Dedifferentiated amniotic fluid mesenchymal stem cell (primary cell): ENCODE measurements around the gene CRYBA2.

Experiments
- DNase-seq: peaks from one replicate; pipeline ENCODE4 v3.0.0-alpha.2; 2016; ENCODE audit errors: extremely low spot score

CRYBA2 gene

DNA sequence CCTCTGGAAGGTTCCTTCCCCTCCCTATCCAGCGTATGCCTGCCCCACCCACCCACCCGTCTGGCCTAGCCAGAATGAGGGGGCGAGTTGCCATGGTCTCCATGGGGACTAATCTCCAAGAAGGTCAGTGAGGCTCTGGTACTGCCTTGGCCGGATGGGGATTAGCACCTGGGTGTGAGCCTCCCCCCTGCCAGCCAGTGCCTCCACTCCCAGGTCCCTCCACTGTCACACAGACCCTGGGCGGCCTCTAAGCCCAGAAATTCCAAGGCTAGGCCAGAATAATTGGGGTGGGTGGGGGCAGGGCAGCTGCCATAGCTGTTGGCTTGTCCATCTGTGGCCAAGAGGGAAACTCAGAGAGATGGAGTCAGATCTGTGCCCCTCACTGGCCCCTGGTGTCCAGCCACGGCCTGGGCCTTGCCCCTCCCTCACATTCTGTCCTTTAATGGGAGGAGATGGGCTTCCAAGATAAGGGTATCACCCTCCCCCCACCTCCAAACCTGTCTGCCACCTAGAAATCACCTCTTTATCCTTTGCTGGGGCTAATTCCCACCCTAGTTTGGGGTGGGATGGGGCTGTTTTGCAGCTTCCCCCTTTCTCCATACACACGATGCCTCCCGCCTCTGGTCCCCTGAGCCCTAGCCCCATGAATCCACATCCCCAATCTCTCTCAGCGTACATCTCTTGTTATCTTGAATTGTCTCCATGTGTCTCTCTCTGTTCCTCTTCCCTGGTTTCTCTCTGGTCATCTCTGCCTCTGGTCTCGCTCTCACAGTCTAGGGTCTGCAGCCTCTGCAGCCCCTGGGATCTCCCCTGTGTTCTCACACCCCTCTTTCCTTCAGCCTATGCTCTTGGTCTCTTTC lies 6.0 kb upstream of the CRYBA2 start:
- DNase-seq, result no peak

DNA sequence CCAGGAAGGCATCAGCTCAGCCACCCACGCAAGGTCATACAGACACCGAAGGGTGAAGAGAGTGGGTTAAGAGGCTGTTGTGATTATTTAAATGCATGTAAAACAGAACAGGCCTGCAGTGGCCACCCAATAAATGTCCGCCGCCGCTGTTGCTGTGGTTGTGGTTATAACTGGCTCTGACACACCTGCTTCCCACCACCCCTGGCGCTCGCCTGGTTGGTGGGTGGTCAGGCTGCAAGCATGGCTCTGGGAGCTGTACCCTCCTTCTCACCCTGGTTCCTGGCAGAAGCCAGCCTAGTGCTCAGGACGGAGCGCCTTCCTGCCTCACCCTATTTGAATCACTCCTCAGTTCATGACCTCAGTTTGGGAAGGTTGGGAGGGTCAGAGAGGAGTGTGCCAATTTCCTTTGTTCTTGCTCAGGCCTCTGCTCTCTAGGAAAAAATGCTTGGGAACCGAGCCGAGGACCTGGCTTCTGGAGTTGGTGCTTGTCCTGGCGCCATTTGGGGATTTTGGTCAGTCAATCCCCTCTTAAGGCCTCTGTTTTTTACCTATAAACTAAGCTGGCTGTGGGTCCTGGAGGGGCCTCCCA lies 5.3 kb upstream of the CRYBA2 start:
- DNase-seq, result no peak

DNA sequence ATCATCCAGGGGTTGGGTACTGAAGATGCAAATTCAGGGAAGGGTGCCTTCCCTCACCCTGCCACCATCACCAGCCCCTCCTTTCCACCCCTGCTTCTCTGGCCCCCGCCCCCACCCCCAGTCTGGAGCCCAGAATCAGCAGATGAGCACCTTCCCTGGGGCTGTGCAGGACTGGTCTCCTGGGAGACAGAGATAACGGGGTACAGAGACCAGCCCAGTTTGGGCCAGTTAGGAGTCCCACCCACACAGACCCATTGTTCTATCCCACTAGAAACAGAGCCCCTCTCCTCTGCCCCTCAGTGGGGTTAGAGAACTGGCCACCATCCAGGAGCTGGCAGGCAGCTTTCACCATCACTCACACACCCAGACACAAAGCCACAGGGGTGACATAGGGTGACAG lies 4.5 kb upstream of the CRYBA2 start:
- no peak for DNase-seq

DNA sequence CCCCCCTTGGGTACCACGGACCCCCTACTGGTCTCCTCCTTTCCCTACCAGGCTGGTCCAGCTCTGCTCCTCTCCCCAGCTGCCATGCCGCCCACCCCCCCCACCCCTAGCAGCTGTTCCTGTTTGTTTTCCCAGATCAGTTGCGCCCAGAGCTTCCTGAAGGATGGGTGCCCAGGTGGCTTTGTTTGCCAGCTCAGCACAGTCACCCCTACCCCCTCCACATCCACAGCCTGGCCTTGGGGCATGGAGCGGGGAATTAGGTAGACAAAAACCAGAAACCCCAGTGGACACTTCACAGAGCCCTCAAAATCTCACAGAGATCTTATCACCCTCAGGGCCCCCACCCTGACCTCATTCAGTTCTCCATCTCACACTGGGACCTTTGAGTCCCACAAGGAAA lies 3.7 kb upstream of the CRYBA2 start:
- DNase-seq, result no peak

DNA sequence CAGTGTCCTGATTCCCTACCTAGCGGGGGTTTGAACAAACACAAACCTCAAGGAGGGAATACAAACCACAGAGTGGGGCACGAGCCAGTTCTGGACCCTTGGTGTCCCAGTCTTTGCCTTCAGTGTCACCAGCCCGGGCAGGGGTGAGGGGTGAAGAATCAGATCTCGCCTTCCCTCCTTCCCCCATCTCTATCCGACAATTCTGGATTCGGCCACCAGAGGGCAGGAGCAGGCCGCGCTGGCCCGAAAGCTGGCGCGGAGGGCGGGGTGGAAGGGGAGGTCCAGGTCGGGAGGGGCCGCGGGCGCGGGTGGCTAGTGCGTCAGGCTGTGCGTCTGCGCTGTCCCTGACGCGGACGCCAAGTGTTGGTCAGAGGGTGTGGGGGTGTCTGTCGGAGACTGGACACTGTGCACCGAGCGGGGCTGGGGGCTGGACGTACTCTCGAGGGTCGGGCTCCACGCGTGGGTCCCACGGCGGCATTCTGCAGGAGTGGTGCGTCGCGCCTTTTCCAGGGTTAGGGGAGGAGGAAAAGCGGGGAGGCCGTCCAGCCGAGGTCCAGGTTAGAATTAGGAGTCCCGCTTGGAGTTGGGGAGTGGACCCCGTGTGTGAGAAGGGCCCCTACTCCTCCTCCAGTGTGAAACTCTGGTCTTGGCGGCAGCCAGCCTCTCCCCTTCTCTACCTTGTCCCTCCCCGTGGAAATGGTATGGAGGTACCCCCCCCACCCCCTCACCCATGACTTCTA lies 2.9 kb upstream of the CRYBA2 start:
- DNase-seq, result peak; percentile 62

DNA sequence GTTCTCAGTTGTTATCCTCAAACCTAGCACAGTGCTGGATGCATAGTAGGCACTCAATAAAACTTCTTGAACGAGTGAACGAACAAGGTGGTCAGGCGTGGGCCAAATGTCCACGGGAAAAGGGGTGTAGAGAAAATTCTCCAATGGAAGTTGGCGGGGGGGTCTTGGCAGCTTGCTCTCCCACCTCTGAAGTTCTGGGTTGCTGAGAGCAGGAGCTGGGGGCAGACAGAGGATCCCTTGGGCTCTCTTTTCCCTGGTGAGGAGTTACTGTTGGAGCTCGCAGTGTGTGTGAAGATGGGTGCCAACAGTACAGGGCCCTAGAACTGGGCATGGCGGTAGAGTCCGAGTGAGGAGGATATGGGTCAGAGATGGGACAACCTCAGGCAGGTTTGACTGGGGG lies 2.3 kb upstream of the CRYBA2 start:
- DNase-seq, result no peak

DNA sequence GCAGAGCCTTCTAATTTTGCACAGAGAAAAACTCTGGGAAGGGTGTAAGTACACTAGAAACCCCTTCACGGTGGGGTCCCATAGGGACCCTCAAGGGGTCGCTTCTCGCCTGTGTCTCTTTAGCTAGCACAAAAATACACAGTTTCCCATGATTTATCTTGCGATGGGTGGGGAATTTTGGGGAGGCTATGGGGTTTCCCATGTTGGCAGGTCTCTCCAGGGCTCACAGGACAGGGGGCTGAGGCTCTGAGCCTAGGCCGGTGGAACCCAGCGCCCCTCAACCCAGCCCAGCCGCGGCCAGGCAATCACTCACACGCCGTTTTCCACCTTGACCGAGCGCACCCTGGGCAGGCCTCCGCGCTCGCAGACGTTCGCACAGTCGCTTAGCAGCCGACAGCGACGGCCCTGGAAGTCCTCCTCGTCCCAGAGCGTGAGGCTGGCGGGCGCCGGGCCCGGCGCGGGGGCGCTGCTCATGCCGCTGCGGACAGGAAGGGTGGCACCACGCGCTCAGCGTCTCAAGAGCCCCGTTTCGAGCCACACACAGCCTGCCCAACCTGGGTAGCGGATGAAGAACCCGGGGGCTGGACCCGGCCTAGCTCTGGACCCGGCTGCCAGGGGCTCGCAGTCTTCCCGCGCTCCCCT lies 398 bp downstream of the CRYBA2 start:
- no peak for DNase-seq

DNA sequence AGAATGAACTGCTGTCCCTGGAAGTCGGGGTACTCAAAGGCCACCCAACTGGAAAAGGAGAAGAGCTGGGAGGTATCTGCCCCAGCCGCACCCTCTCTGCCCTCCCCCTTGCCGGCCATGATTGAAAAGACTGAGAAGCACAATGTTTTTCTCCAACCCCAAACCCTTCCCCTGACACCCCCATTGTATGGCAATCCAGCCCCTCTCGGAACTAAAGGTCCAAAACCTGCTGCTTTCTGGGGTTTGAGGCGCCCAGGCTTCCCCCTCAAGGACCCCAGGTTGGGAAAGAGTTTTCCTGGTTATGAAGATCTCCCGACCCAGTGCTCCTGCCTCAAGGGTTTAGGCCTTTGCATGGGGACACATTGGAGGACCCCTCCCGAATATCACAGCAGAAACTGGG lies 1.0 kb downstream of the CRYBA2 start:
- DNase-seq, result no peak

DNA sequence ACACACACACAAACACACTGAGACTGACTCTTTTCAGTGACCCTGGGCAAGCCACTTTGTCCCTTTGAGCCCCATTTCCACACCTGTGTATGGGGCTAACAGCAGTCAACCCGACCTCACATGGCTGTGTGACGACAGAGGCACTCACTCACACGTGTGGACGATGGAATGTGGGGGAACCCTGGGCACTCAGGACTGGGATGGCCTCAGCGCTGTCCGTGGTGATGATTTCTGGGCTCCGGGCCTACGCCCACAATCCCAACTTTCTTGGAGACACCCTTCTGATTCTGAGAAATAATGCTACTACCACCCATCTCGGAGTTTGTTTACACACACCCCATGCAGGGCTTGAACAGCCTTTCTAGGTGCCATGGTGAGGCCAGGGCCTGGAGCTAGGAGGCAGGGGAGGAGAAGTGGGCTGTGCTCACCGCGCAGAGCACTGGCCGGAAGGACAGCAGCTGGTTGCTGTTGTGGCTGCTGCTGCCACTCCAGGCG lies 1.5 kb downstream of the CRYBA2 start:
- DNase-seq, result no peak

DNA sequence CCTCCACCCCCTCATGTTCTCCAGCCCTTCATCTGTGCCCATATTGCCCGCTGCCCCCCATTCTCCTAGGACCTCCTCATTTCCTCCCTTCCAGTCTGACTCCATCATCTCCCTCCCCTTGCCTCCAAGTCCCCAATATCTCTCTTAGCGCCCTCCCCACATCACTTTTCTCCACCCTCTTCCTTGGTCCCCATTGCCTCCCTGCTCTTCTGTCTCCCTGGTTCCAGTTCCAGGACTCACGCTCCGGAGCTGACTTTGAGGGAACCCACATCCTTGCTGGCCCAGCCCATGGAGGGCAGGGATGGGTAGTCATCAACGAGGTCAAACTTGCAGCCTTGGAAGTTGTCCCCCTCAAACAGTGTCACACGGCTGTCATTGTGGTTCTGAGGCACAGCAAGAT lies 2.6 kb downstream of the CRYBA2 start:
- DNase-seq, result no peak

DNA sequence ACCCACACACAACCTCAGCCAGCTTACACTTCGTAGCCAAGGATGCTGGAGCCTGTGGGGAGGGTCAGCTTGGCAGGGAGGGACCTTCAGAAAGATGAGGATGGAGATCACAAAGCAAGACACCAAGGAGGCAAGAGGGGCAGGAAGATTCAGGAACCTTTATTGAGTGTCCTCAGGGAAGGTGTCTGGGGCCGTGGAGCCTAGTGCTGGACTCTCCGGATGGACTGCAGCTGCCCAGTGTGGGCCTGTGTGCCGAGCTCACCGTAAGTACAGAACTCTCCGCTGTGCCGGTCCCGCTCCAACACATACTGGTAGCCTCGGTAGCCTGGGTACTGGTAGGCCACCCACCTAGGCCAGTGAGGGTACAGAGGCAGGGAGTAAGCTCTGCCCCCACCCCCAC lies 3.2 kb downstream of the CRYBA2 start:
- no peak for DNase-seq

DNA sequence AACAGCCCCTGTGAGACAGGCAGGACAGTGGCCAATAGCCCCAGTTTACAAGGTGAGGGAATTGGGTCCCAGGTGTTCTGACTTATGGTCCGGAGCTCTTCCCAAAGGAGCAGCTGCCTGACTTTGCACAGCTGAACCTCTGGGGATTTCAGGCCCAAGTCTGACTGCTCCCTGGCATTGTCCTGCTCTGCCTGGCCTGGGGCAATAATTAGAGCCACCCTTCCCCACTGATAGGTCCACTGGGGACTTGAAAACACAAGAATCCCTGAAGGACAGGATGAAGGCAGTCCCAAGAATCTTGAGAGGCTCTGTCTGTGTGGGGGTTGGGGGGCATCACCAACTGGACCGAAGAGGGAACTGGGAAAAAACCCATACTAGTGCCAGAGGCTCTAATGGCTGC lies 4.6 kb downstream of the CRYBA2 start:
- DNase-seq, result no peak

DNA sequence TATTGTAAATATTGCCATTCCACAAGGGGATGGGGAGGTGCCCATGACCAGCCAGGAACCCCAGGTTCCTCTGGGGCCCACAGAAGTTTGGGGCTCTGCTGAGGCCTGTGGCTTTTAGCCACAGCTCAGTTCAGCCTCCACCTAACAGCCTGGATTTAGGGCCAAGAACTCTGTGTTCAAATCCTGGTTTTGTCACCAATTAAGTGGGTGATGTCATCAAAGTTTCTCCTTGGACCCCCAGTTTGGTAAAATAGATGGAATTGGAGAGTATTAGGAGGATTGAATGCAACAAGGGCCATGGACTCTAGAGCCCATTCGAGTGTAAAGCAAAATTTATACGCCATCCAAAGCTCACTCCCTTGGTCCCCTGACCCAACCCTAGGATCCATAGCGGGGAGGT lies 5.1 kb downstream of the CRYBA2 start:
- DNase-seq, result no peak

DNA sequence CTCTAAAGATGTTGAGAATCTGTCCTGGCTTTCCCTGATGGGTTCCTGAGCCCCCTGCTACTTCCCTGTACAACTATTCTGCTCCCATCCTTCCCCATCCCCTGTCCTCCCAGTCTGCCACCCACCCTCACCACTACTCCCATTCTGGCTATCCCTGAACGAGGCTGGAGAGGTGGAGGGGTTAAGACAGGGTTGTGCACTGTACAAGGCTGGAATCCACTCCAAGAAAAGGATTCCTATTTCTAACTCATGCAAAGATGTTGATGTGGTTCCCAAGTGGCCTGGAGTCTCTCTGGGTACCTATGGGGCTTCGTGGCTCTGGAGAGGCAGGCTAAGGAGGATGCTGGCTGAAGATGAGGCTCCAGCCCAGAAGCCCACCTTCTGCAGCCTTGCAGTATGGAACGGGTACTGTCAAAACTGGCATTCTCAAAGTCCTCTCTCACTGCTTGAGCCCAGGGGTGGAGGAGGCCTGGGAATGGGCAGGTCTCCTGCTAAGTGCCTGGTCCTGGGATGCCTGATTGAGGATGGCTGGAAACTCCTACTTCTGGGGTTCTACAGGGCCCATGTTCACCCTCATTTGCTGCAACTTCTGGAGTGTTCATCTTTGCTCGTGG lies 7.0 kb downstream of the CRYBA2 start:
- no peak for DNase-seq

DNA sequence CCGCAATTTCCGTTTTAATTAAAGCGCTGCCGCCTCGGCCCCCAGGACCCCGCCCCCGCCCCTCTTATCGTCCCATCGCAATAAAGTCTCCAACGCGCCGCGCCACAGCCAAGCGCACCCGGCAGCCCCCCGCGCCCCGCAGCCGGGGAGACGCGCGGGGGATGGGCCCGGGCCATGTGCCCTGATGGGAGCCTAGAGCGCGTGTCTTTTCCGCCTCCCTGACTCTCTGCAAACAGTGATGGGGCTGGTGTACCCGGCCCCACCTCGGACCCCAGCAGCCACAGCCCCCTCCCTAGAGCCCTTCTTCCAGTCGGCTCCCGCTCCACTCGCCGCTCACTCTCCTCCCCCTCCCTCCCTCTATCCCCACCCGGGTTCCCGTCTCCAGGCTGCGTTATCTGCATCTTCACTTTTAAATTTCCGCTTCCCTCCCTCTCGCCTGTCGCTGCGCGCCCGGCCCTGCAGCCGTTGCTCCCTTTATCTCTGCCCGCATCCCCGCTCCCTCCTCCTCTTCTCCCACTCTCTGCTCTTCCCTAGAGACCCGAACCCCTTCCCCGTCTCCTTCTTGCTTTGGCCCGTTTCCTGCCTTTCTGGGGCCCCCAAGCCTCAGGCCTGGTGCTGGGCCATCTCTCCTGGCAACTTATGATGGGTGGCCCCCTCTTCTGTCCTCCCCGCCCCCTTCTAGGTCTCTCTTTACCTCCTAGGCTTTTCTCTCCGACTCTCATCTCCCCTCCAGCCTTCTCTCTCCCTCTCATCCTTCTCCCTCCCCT lies 7.7 kb downstream of the CRYBA2 start:
- DNase-seq, result no peak

DNA sequence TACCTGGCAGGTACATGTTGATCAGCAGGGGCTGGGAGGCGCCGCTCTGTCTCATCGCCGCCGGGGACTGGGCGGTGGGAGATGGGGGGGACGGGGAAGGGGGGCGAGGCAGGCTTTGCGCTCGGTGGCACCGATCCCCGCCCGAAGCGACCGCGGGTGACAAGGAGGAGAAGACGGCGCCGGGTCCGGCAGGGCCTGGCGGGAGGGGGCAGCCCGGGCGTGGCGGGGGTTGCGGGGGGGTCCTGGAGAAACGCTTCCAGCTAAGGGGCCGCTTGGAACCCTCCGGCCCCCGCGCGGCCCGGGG lies 8.2 kb downstream of the CRYBA2 start, which contains the start of gene FEV:
TSS of gene FEV (minus strand) at position 164 of the 304 bp plus-strand sequence. CDS start at position 55, 109 bp downstream.
- no peak for DNase-seq

DNA sequence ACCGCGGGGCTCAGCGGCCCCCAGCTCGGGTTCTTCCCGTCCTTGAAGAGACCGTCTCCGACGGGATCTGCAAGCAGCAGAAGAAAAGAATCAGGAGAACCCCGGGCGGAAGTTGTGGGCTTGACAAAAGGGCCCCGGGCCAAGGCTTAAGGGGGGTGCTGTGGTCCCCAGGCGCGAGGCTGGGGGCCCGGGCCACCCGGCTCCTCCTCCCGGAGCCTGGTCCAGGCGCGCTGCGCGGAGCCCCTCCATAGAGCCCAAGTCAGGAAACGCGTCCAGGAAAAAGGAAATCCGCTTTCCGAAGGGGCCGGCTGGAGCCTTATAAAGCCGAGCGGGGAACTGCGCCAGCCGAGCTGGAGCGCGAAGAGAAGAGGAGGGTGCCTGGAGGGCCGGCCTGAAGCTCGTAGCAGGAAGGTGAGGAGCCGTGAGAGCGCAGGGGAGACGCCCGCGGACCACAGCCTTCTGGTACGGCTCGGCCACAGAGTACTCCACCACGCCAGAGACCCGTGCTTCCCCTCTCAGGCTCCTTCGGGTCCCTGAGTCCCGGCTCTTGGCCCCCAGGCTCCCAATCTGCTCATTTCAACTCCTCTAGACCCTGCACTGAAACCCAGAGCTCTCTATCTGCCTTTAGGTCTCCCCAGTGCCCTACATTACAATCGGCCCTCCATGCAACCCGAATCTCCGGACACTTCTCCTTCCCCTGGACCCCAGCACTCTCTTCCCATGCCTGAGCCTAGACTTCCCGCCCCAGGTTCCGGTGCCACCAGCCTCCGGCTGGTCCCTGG lies 8.8 kb downstream of the CRYBA2 start:
- DNase-seq, result no peak

DNA sequence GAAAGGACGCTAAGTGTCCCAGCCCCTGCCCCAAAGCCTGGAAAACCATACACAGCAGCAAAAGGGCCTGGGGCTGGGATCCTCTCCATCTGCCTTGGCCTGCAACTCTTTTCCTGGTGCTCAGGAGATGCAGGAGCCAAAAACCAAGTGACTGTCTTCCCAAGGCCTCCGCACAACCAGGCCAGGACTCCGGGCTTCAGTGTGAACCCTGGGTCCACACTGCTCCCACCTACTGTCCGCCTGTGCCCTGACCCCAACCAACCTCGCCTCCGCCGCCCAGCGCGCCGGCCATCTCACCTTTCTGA lies 9.3 kb downstream of the CRYBA2 start:
- no peak for DNase-seq

DNA sequence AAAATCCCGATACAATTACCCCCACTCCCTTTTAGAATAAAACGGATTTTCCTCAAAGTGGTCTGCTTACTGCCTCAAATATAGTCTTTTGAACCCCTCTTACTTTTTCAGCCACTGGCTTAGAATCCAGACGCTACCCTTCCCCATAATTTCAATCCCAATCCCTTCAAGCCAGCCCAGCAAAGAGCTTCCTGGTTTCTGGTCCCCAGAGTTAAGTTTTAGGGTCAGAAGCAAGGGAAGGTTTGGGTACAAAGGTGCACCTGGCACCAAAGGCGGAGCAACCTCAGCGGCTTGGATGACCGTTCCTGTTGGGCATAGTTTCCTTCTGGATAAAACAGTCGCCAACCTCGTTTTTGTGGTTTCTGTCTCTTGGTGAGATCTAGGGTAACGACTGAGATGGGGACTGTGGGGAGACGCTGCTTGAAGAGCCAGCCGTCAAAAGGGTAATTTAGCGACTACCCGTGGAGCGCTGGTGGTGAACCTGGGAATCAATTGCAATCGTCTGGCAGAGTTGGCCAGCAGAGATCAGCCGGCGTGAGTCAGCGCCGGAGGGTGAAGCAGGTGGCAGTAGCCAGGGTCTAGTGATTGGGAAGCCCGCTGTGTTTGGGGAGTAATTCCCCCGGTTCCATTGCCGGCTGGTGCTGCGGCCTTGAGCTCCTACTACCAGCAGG lies 9.8 kb downstream of the CRYBA2 start:
- DNase-seq, result no peak
